ENCODE data around the gene SH3GL1.

Gene SH3GL1

DNA sequence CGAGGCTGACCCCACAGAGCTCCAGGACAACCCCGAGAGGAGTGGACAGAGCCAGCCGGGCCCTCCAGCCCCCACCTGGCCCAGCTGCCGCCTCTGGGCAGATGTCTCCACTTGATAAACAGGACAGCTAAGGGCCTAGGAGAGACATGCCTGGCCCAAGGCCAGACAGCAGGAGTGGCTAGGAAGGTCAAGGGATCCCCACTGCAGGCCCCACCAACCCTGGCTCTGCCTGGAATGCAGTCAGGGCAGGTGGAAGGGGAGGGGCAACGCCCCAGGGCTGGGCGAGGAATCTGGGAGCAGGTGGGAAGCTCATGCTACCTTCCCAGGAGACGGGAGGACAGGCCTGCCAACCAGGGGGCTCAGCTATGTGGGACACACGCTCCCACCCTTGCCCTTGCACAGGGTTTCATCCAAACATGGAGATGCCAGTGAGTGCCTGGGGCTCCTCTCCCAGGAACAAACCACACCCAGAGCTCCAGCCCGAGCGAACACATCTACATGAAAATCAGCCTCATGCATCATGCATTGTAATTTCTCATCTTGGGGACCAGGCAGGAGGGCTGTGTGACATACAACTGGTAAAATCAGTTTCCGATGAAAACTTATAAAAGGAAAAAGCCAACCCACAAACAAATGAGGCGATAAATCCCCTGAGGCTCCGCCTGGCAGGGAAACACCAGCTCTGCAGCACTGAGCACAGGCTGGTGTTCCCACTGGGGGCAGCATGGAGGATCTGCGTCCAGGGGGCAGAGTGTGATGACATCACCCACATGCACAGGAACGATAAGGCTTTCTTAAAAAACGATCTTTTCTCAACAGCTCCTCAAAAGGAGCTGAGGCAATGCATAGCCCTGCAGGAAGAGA lies 25.0 kb downstream of the SH3GL1 start:
- peak; percentile 87 for DNase-seq

DNA sequence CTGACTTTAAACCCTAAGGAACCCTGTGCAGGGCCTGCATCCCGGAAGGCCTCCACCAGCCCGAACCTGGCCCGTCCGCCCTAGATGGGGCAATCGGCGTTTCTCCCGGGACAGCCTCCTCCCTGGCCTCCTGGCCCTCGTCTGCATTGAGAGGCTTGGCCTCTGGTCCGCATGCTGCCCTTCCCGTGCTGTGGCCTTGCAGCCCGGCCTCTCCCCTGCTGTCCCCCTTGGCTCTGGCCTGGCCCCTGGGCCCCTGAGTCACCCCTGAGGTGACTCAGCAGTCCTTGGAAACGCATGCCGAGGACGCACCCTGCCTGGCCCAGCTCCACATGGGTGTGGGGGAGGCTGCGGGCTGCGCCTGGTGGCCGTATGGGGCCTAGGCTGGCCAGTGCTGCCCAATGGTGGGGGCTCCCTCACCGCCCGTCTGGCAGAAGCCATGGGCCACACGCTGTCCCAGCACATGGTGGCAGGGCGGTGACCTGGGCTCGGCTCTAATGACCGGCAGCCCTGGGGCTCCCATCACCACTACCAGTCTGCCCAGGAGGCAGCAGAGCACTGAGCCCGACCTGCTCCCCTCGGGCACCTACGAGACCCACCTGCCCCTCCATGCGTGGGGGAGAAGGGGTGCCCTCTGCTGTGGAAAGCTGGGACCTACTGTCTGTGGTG lies 25.7 kb downstream of the SH3GL1 start:
- DNase-seq, result no peak

DNA sequence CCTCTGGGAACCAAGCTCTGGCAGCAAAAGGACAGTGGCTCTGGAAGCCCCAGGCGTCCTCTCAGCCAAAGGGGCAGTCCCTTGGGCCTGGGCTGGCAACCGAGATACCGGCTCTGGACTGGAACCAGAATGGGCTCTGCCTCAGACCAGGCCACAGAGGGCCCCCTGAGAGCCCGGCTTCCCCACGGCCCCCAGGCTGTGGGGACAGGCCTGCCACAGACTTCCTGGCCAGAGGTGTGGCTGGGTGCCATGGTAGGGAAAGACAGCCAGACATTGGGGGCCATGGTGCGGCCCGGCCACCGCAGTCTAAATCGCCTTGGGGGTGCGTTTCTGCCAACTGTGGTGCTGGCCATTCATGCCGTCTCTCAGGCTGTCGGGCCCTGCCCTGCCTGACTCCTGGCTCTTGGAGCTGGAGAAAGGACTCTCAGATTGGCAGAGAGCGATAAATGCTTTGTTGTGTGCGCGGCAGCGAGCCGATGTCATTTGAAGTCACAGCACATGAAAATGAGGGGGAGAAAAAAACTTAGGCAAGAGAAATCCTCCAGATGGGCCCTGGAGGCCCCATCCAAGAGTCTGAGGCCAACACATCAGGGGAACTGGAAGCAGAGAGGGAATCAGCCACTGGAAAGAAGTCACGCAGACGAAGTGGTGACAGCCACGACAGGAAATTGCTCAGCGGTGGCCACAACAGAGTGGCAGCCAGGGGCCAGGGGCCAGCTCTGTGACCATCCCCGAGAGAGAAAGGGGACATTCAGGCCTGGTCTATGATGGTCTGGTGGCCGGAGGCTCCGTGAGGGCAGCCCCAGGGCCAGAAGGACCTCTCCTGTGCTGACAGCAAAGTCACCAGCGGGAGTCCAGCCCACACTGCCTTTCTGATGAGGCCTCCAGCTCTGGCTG lies 26.5 kb downstream of the SH3GL1 start:
- DNase-seq, result no peak

DNA sequence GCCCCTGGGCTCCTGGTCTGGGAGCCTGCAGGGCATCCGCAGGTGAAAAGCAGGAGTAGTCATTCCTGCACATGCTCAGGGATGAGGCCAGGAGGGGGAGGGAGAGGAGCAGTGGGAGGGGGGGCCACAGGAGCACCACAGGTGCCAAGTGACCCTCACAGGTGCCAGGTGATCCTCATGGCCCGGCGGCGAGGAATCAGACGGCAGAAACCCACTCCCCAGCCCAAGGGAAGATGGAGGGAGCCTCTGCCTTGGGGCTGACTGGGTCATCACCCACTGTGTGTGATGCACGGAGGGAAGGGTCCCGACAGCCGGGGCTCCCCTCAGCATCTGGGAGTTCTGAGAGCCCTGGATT lies 27.4 kb downstream of the SH3GL1 start:
- DNase-seq, result no peak

DNA sequence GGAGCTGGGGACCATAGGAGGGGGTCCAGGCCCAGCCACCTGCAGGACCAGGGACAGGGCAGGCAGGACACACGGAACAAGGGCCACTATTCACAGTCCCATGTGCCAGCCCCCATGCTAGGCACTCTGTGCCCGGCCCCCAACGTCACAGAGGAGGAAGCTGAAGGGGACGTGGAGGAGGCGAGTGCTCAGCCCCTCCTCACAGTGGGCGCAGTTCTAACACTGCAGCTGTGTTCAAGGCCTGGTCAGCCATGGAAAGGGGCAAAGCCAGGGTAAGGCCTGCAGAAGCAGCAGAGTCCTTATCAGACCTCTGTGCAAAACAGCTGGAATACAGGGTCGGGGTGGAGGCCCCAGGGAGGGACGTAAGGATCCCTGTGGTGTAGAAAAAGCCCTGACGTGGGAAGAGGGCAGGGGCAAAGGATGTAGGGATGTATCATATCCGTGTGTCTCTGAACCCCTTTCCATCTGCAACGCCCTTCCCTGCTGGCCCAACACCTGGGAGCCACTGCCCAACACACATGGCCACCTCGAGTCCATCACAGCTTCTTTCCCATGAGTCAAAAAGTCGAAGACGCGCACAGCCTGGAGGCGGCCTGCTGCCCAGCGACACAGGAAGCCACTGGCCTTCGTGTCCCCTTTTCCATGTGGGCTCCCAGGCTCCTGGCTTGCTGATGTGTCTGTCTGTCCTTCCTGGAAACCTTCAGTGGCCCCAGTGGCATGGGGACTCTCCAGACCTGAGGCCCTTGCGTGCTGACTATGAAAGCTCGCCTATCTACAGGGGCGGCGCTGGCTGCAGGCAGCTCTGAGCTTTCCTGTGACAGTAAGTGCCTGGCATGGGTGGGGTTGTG lies 28.0 kb downstream of the SH3GL1 start:
- no peak for DNase-seq

DNA sequence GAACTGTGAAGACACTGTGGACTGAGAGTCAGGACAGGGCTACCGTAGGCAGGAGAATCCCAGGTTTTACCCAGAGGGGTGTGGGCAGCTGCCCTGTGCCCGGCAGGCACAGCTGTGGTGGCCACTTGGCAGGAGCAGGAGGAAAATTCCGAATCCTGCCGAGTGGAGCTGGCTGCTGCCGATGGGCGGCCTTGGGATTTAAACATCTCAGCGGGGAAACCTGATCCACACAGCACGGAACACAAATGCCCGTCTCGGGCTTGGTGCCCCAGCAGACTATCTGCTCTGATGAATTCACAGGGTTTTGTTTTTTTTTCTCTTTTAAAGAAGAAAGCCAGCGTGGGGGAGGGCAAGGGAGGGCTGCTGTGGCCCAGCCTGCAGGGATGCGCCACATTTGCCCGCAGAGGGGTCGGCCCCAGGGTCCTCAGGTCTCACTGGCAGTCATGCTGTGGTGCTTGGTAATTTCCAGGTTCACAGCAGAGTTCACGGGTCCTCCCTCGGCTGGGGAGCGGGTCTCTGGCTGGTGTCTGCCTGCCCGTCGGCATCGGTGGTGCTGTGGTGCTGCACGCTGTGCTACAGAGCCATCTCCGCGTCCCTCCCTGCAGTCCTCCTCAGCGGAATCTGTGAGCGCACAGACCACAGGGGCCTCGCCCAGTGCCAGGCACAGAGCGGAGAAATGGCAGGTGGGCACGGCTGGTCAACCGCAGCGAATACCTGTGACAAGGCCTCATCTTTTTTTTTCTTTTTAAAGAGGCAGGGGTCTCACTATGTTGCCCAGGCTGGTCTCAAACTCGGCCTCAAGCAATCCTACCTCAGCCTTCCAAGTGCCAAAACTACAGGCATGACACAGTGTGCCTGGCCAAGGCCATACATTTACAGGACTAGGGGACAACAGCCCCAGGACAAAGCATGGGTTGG lies 28.8 kb downstream of the SH3GL1 start:
- no peak for DNase-seq

DNA sequence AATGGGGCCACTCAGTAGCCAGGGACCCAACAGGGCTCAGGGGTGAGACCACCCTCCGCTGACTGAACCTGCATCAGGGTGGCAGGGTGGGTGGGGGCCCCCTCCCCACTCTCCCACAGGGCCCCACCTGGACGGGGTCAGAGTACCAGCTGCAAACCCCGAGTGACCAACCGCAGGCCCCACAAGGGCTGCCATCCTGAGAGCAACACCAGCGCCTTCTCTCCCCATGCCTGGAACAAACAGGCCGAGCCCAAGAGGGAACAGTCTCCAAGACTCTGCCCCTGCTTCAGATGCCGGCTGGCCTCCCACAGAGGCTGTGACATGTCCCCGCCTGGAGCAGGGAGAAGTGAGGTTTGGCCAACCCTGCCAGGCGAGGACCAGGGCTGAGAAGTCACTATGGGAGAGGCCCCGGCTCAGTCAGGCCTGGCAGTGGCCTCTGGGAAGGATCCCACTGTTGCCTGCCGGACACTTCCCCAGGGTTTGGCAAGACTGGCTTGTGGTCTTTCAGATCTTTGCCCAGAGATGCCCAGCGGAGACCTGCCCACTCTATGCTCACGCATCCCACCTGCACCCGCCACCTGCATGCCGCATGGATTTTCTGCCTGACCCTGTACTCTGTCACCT lies 29.8 kb downstream of the SH3GL1 start:
- no peak for DNase-seq

DNA sequence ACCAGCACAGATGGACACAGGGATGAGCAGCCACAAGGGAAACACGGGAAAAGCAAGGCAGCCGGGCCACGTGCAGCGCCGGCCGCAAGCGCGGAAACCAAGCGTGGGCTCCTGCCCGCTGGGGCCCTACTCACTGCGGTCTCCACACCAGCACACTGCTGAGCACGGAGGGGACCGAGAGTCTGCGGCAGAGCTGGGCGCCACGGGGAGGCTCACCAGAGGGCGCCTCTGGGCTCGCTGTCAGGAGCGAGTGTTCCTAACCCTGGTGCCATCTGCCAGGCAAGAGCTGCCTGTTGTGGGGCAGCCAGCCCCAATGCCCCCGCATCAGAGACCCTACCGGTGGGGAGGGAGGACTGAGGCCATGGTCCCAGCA lies 30.5 kb downstream of the SH3GL1 start:
- peak; percentile 18 for DNase-seq

DNA sequence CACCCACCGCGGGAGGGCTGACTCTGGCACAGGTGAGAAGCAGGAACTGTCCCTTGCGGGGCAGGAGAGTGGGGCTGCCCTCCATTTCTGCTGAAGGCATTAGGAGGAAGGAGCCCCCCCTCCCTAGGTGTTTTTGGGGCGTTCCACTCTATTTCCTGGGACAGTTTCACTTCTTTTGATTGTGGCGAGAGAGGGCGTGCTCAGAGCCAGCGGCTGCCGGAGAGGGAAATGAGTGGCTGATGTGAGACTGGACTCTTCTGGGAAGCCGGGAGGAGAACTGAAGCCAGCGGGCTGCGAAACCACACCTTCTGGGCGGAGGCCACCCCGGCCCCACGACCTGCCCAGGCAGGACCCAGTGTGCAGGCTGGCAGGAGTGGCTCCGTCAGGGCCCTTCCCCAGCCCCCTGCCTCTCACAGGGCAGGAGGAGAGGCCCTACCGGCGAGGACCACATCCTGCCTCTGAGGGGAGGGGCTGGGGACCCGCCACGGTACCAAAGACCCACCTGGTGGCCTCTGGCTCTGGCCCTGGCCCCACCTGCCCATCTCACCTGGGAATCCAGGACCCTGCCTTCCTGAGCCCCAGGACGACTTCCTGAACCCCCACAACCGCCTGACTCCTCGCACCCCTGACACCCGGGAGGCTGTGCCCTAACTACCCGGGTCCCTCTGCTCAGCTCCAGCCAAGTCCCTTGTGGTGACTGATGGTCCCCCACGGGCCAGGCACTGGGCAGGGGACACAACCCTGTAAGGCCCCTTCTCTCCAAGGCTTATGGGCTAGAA lies 31.0 kb downstream of the SH3GL1 start:
- peak; percentile 89 for DNase-seq

DNA sequence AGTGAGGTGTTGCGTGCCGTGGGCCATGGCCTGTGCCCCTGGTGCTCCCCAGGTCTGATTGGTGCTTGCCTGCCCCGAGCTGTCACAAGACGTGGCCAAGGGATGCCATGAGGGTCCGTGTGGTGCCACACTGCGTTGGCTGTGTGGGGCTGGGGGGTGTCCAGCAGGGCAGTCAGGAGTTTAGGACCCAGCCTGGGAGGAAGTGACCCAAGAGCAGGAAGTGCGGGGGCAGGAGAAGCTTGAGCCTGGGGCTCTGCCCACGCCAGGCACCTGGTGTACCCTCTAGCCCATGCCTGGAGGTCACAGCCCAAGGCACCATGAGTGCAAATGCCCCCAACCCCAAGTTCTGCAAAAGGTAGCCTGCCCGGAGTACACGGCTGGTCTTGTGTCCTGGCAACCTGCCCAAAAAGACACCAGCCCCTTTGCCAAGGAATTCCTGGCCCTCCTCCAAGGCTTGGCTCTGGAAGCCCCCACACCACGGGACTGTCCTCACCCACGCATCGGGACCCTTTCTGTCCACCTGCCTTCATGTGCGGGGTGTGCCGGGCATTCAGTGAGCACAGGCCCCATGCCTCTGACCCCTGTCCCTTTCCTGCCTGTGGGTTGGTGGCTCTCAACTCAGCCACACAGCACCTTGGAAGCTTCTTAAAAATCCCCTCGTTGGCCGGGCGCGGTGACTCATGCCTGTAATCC lies 32.1 kb downstream of the SH3GL1 start:
- DNase-seq, result peak; percentile 27

DNA sequence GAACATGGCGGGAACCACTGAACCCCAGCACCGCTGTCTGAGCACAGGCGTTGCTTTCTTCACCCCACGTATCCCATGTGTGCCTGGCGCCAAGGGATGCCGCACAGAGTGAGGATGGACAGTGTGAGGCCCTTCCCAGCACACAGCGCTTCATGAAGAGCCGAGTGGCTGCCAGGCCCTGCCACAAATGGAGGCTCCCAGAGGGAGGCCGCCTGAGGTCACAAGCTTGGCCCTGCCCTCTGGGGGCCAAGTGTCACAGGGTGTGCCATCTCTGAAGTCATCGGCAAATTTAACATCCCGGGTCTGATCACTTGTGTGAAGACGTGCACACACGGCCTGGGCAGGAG lies 32.6 kb downstream of the SH3GL1 start:
- no peak for DNase-seq

DNA sequence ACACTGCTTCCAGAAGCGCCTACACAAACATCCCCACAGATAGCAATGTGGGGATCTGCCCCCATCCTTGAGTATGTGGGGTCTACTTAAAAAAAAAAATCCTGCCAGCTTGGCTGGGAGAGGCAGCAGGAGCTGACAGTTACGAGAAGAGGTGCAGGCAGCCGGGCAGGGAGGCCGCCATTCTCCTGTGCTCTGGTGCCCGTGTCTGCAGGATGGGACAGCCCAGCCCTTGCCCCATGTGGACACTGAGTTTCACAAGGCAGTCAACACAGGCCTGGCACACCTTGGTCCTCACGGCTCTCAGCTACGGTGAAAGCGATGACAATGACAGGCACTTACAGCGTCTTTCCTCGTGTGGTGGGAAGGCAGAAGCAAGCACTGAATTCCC lies 33.0 kb downstream of the SH3GL1 start:
- no peak for DNase-seq

DNA sequence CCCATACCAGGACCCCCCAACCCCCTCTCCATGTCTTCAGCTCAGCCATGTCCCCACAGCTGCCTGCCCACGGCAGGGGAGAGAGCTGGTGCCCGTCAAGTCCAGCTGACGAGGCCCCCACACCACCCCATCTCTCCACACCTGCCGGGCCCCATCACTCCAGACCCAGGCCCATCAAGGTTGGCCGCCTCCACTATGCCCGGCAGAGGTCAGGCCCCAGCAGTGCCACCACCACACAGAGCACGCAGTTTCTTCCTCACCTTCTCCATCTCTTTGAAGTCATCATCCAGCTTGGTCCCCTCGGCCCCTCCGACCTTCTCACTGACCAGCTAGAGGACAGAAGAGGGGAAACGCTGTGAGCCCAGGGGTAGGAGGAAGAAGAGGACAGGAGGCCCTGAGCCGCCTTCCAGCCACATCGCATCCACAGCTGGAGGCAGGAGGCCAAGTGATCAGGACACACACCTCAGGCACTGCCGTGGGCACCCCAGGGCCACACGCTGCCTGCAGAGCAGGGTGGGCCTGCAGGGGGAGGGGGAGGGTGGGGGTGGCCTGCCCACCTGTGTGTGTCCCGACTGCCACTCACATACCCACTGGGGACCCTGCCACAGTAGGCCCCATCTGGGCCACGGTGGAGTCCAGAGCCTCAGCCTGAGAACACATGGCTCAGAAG lies 33.5 kb downstream of the SH3GL1 start:
- DNase-seq, result no peak

DNA sequence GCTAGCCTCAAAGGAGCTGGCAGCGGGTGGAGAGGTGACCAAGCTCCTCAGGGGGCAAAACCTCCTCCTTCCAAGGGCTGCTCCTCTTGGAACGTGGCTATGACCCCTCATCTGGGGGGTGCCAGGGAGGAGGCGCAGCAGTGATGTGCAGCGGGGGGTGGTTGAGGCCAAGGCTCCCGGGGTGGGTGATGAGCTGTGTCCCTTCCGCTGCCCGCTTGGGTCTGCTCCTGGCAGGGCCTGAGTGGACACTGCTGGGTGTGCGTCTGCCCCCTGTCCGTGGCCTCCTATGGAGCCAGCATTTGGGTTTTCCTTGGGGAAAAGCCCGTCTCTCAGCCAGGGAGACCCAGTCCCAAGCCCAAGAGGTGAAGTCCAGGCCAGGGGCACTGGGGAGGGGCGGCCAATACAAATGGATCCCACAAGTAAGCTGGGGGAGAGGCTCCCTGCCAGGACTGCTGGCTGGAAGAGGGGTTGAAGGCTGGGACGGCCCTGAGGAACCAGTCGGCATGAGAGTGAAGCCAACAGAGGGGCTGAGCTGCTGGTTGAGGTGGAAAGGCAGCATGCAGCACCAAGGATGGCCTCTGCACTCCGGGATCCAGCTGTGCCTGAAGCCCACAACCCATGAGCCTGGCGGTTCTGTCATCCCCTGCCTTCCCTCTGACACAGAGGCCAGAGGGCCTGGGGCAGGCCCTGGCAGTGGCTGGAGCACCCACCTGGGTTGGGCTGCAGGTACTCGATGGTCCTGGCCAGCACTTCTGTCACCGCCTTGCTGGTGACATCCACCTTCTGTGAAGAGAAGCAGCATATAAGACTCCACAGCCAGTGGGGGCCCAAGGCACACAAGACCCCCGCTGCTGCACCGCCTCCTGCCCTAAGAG lies 34.3 kb downstream of the SH3GL1 start:
- DNase-seq, result no peak

DNA sequence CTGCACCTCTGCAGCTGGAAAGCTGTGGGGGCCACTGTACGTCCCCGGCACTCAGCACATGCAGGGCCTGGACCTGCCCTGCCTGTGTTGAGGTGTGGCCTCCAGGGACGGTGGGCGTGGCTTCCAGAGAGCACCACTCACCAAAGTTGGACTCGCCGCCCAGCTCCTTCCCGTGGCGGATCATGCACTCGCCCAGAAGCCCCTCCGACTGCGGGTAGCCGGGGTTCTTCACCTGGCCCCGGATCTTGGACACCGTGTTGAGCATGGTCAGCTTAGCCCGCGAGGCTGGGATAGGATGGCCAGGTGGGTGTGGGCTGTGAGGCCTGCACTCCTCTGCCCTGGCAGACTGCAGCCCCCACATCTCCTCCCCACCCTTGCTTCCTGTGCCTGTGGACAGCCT lies 35.0 kb downstream of the SH3GL1 start:
- no peak for DNase-seq

DNA sequence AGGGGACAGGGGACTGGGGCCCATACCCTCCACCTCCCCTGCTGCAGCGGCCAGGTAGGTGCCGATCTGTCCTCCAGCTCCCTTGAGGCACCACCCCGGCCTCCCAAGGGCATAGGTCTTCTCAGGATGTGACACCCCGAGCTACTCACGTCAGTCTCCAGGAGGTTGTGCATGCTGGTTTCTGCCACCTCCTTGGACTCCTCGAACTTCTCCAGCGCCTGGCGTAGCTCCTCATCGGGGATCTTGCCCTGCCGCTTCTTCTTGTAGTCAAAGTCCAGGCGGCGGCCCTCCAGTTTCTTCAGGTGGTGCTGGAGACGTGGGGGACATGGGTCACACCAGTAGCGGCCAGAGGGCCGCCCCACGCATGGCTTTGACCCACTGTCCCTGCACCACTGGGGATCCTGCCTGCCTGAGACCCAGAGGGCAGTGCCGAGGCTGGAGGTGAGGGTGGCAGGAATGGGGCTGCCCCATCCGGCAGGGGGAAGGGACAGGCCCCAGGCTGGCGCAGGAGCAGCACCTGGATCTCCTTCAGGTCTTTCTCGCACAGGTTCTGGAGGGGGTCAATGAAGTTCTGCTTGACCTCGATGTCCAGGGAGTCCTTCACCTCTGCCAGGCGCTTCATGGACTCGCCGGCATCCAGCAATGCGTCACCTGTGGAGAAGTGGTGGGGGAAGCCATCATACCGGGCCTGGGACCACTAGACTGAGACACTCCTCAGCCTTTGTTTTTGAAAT lies 36.6 kb downstream of the SH3GL1 start:
- DNase-seq, result no peak

DNA sequence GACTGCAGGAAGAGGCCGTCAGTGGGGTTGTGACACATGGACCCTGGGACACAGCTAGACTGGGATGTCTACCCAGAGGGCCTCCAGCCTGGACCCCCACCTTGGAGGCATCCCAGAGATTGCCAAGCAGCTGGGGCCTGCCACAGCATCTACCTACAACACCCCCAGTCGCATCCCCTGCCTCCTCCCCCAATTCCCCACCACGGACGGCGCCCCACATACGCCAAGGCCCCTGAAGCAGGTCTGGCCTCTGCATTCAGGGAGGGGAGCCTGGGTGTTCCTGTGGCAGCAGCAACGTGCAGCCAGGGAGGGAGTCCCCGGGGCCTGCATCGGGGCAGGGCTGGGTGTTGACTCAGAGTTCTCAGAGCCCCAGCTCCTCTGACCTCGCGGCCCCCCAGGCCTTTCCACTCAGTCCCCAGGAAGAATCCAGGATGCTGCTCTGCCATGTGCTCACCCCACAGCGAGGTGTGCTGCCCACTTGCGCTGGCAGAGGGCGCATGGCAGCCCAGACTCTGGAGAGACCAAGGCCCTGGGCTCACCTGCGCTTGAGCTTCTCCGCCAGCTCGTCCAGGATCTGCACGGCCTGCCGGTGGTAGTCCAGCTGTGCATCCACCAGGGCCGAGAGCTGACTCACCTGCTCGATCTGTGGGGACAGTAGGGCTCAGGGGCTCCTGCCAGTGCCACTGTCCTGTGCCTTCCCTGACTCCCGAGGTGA lies 37.4 kb downstream of the SH3GL1 start:
- DNase-seq, result no peak

All from DMS79 (cell line).